HCT116 (cell line): ENCODE measurements around the gene FRAT2. TPM values are rescaled to one million over a fixed set of nuclear protein-coding genes. Genes with fewer than 3 reads are reported as not detected.

Experiments used
- ATAC-seq: fragments of 200-7000 bp; cut with Tn5 transposase; 2 replicates; pipeline ENCODE4 v1.9.1; 2020; ENCODE audit warnings: mild to moderate bottlenecking, moderate library complexity
- BruUV-seq: library from RNA; stranded (reverse); fragments of 400-500 nt; replicated peaks from 2 replicates; lab custom pipeline; 2021; lab: Mats Ljungman, UMichigan
- CTCF ChIA-PET: fragments of 300-600 bp; sonication (Branson Sonifier 250); formaldehyde crosslinking; loops from one replicate; lab custom pipeline; 2021; ENCODE audit warnings: antibody characterized with exemption; lab: Charles Lee
- POLR2A ChIA-PET: fragments of 300-600, 350-600 bp; sonication (Branson Sonifier 250); formaldehyde crosslinking; loops from one replicate; lab custom pipeline; 2021; ENCODE audit warnings: antibody characterized with exemption; lab: Charles Lee
- RAD21 ChIA-PET, 2 experiments: fragments of 300-600 bp; sonication (Branson Sonifier 250); formaldehyde crosslinking; loops; one replicate each; lab custom pipeline; 2023; ENCODE audit warnings: low total read pairs in 2 of 2; ENCODE audit not compliant: uncharacterized antibody in 2 of 2, unreplicated experiment in 2 of 2, low non-redundant PET in 1 of 2; lab: Charles Lee
- DNase-seq: peaks from one replicate; pipeline ENCODE4 v3.0.0-alpha.2; 2010; ENCODE audit warnings: low read depth, low spot score
- H2AFZ ChIP-seq: fragments of 200-600 bp; shearing (Covaris generic), sonication (generic); 2 replicates; pipeline ENCODE4 v1.6.1; 2017; ENCODE audit warnings: low read depth, mixed run types, mixed read lengths, antibody characterized with exemption, low read length; ENCODE audit not compliant: poor library complexity, severe bottlenecking
- H3K27ac ChIP-seq: 2 replicates; pipeline ENCODE4 v1.5.1; 2012; ENCODE audit warnings: low read depth, low read length
- H3K27me3 ChIP-seq: fragments of 200-600 bp; sonication (generic); 2 replicates; pipeline ENCODE4 v1.6.1; 2016; ENCODE audit warnings: mixed run types, low read length, mixed read lengths; ENCODE audit not compliant: insufficient read depth
- H3K36me3 ChIP-seq, 2 experiments: fragments of 200-500 bp in 1 of 2; fragments of 200-600 bp in 1 of 2; sonication (Bioruptor generic) in 1 of 2; sonication (generic) in 1 of 2; 2 replicates each; pipeline versions ENCODE4 v1.5.1 to v1.6.1; 2014 to 2016; ENCODE audit warnings: low read length in 2 of 2, inconsistent platforms in 1 of 2, mixed read lengths in 1 of 2, mixed run types in 1 of 2; ENCODE audit not compliant: insufficient read depth in 2 of 2, control insufficient read depth in 1 of 2
- H3K4me1 ChIP-seq, 2 experiments: fragments of 200-600 bp in 1 of 2; sonication (generic) in 1 of 2; 2 replicates each; pipeline versions ENCODE4 v1.5.1 to v1.6.1; 2012 to 2017; ENCODE audit warnings: low read length in 2 of 2, inconsistent platforms in 1 of 2, mild to moderate bottlenecking in 1 of 2, mixed read lengths in 1 of 2, mixed run types in 1 of 2, moderate library complexity in 1 of 2; ENCODE audit not compliant: insufficient read depth in 2 of 2, control insufficient read depth in 1 of 2
- H3K4me2 ChIP-seq: fragments of 200-600 bp; sonication (generic); 2 replicates; pipeline ENCODE4 v1.6.1; 2017; ENCODE audit warnings: mixed run types, low read length, mixed read lengths
- H3K4me3 ChIP-seq, 2 experiments: fragments of 200-600 bp in 1 of 2; sonication (generic) in 1 of 2; replicated peaks in 1 of 2; 2 replicates each; pipeline ENCODE4 v1.5.1; 2011 to 2016; ENCODE audit warnings: low read length in 2 of 2, control low read depth in 1 of 2, low read depth in 1 of 2, mild to moderate bottlenecking in 1 of 2, mixed read lengths in 1 of 2, mixed run types in 1 of 2
- H3K79me2 ChIP-seq: fragments of 200-600 bp; sonication (generic); 2 replicates; pipeline ENCODE4 v1.6.1; 2017; ENCODE audit warnings: mild to moderate bottlenecking, mixed run types, low read length, moderate library complexity, mixed read lengths; ENCODE audit not compliant: insufficient read depth
- H3K9ac ChIP-seq: fragments of 200-600 bp; sonication (generic); 2 replicates; pipeline ENCODE4 v1.6.1; 2016; ENCODE audit warnings: low read length, mixed read lengths
- H3K9me2 ChIP-seq: fragments of 200-600 bp; sonication (generic), shearing (Covaris generic); 2 replicates; pipeline ENCODE4 v1.6.1; 2017; ENCODE audit warnings: mixed run types, mild to moderate bottlenecking, moderate library complexity; ENCODE audit not compliant: insufficient read depth
- H3K9me3 ChIP-seq, 2 experiments: fragments of 200-500 bp in 1 of 2; fragments of 200-600 bp in 1 of 2; sonication (Bioruptor generic) in 1 of 2; sonication (generic) in 1 of 2; 2 replicates each; pipeline ENCODE4 v1.6.1; 2014 to 2017; ENCODE audit warnings: low read length in 2 of 2, mixed read lengths in 2 of 2, inconsistent platforms in 1 of 2, low read depth in 1 of 2, mild to moderate bottlenecking in 1 of 2, mixed run types in 1 of 2, moderate library complexity in 1 of 2; ENCODE audit not compliant: control insufficient read depth in 1 of 2, insufficient read depth in 1 of 2
- H4K20me1 ChIP-seq: fragments of 200-600 bp; sonication (generic), shearing (Covaris generic); 2 replicates; pipeline ENCODE4 v1.6.1; 2017; ENCODE audit warnings: mixed run types, mild to moderate bottlenecking, moderate library complexity; ENCODE audit not compliant: insufficient read depth
- ATF3 ChIP-seq: IDR thresholded peaks from 2 replicates; pipeline ENCODE4 v1.6.1; 2012
- CBX3 ChIP-seq: IDR thresholded peaks from 2 replicates; pipeline ENCODE4 v1.6.1; 2012; ENCODE audit warnings: low read depth
- CEBPB ChIP-seq: IDR thresholded peaks from 2 replicates; pipeline ENCODE4 v1.6.1; 2012; ENCODE audit warnings: low read depth
- ELF1 ChIP-seq: IDR thresholded peaks from 2 replicates; pipeline ENCODE4 v1.6.1; 2012; ENCODE audit warnings: low read depth, borderline replicate concordance
- EZH2 ChIP-seq: fragments of 200-600 bp; sonication (generic); IDR thresholded peaks from 2 replicates; pipeline ENCODE4 v1.6.1; 2017; ENCODE audit warnings: antibody characterized with exemption, mixed run types
- EZH2phosphoT487 ChIP-seq: fragments of 200-600 bp; IDR thresholded peaks from 2 replicates; pipeline ENCODE4 v1.6.1; 2018; ENCODE audit warnings: antibody characterized with exemption, borderline replicate concordance
- FOSL1 ChIP-seq: IDR thresholded peaks from 2 replicates; pipeline ENCODE4 v1.6.1; 2012; ENCODE audit warnings: low read depth
- POLR2A ChIP-seq: IDR thresholded peaks from 2 replicates; pipeline ENCODE4 v1.7.0; 2011; ENCODE audit warnings: borderline replicate concordance; ENCODE audit not compliant: insufficient read depth, insufficient read length; ENCODE audit errors: extremely low read depth
- POLR2AphosphoS5 ChIP-seq: IDR thresholded peaks from 2 replicates; pipeline ENCODE4 v1.6.1; 2011; ENCODE audit warnings: mild to moderate bottlenecking, low read depth, low read length, moderate library complexity
- SIN3A ChIP-seq: IDR thresholded peaks from 2 replicates; pipeline ENCODE4 v1.6.1; 2012; ENCODE audit warnings: low read depth
- SP1 ChIP-seq: IDR thresholded peaks from 2 replicates; pipeline ENCODE4 v1.6.1; 2012; ENCODE audit warnings: low read depth
- TCF7L2 ChIP-seq: IDR thresholded peaks from 2 replicates; pipeline ENCODE4 v1.7.0; 2011; ENCODE audit warnings: borderline replicate concordance, inconsistent platforms; ENCODE audit not compliant: insufficient read depth, insufficient read length; ENCODE audit errors: extremely low read depth
- ZFX ChIP-seq: fragments of 450-650 bp; IDR thresholded peaks from 2 replicates; pipeline ENCODE4 v1.6.1; 2017
- ZNF274 ChIP-seq: fragments of 200-500 bp; sonication (Bioruptor generic); IDR thresholded peaks from 2 replicates; pipeline ENCODE4 v1.6.1; 2014; ENCODE audit warnings: mild to moderate bottlenecking, low read depth, low read length, inconsistent platforms
- intact Hi-C: fragments of 100-400 bp; cut with micrococcal nuclease; formaldehyde crosslinking; loops from 2 replicates; pipeline ENCODE4 v1.10.0; 2022
- total RNA-seq: library from RNA; stranded (reverse); gene quantifications from one replicate; pipeline ENCODE4 v1.2.1, GENCODE V29; 2021; ENCODE audit not compliant: unreplicated experiment
- TF ChIP-seq, protein P1 (sequence below): IDR thresholded peaks from 2 replicates; pipeline ENCODE4 v1.6.1; 2012
- TF ChIP-seq, protein P2 (sequence below): IDR thresholded peaks from 2 replicates; pipeline ENCODE4 v1.6.1; 2012; ENCODE audit warnings: low read depth
- TF ChIP-seq, protein P3 (sequence below), 3 experiments: fragments of 200-600 bp in 1 of 3; sonication (generic) in 1 of 3; IDR thresholded peaks in 2 of 3; conservative IDR thresholded peaks in 1 of 3; 2 replicates each; pipeline ENCODE4 v1.5.1; 2012 to 2017; ENCODE audit warnings: low read depth in 2 of 3, low read length in 2 of 3, antibody characterized with exemption in 1 of 3, borderline replicate concordance in 1 of 3, control low read depth in 1 of 3, mild to moderate bottlenecking in 1 of 3, mixed read lengths in 1 of 3, mixed run types in 1 of 3, moderate library complexity in 1 of 3; ENCODE audit not compliant: insufficient read depth in 1 of 3

The FRAT2 gene
- total RNA-seq, 1 experiment from 2014 or later, result 10.7 TPM

DNA sequence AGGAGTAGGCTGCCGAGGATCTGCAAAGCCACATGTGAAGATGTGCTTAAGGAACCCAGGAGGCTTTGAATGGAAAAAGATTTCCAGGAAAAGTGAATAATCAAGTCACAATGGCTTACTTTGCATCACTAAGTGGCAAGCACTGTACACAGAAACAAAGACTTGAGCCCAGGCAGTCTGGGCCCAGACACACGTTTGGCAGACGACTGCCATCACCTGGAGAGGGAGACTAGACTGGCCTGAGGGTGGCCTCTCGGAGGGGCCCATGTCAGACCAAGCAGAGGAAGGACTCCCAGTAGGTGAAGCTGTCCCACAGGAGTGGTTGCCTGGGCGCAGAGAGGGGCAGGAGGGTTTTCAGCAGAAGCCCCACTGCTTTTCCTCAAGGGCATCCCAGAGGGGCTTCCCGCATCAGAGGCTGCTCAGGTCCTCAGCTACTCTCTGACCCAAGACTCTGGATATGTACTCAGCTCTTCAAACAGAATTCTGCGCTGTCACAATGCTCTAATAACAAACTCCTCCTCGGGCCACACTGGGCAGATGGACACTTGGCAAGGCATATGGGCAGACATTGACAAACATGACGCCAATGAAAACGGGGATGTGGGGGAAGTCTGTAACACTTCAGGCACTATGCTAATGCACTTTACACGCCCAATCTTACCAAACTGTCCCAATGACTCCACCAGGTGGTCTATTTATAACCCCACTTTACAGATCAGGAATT, 27.9 kb upstream of the FRAT2 start:
- no peak overlapping the region for H3K27ac ChIP-seq
- H3K36me3 ChIP-seq, result peaks cover 16 to 56% of the 10 kb centered on the region in 2 experiments
- no peaks in the 10 kb centered on the region for H3K4me1 ChIP-seq
- no peak overlapping the region for H3K4me3 ChIP-seq
- H3K79me2 ChIP-seq, result no peaks in the 10 kb centered on the region
- H3K27me3 ChIP-seq, result no peaks in the 10 kb centered on the region
- ATAC-seq (no peak), DNase-seq (no peak)
- CTCF ChIA-PET, result no interaction called here
- no peaks in the 10 kb centered on the region for H3K9me3 ChIP-seq
- H3K4me2 ChIP-seq, result no peak overlapping the region
- TF ChIP-seq SP1 (no peak), EZH2 (no peak), POLR2A (no peak), SIN3A (no peak), FOSL1 (no peak), EZH2phosphoT487 (no peak), ATF3 (no peak), ZFX (no peak), CEBPB (no peak), CBX3 (no peak), TCF7L2 (no peak), ELF1 (no peak), ZNF274 (no peak), POLR2AphosphoS5 (no peak)
- TF ChIP-seq, protein P1, sequence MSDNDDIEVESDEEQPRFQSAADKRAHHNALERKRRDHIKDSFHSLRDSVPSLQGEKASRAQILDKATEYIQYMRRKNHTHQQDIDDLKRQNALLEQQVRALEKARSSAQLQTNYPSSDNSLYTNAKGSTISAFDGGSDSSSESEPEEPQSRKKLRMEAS, result no peak
- TF ChIP-seq, protein P2, sequence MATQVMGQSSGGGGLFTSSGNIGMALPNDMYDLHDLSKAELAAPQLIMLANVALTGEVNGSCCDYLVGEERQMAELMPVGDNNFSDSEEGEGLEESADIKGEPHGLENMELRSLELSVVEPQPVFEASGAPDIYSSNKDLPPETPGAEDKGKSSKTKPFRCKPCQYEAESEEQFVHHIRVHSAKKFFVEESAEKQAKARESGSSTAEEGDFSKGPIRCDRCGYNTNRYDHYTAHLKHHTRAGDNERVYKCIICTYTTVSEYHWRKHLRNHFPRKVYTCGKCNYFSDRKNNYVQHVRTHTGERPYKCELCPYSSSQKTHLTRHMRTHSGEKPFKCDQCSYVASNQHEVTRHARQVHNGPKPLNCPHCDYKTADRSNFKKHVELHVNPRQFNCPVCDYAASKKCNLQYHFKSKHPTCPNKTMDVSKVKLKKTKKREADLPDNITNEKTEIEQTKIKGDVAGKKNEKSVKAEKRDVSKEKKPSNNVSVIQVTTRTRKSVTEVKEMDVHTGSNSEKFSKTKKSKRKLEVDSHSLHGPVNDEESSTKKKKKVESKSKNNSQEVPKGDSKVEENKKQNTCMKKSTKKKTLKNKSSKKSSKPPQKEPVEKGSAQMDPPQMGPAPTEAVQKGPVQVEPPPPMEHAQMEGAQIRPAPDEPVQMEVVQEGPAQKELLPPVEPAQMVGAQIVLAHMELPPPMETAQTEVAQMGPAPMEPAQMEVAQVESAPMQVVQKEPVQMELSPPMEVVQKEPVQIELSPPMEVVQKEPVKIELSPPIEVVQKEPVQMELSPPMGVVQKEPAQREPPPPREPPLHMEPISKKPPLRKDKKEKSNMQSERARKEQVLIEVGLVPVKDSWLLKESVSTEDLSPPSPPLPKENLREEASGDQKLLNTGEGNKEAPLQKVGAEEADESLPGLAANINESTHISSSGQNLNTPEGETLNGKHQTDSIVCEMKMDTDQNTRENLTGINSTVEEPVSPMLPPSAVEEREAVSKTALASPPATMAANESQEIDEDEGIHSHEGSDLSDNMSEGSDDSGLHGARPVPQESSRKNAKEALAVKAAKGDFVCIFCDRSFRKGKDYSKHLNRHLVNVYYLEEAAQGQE, result no peak
- TF ChIP-seq, protein P3, sequence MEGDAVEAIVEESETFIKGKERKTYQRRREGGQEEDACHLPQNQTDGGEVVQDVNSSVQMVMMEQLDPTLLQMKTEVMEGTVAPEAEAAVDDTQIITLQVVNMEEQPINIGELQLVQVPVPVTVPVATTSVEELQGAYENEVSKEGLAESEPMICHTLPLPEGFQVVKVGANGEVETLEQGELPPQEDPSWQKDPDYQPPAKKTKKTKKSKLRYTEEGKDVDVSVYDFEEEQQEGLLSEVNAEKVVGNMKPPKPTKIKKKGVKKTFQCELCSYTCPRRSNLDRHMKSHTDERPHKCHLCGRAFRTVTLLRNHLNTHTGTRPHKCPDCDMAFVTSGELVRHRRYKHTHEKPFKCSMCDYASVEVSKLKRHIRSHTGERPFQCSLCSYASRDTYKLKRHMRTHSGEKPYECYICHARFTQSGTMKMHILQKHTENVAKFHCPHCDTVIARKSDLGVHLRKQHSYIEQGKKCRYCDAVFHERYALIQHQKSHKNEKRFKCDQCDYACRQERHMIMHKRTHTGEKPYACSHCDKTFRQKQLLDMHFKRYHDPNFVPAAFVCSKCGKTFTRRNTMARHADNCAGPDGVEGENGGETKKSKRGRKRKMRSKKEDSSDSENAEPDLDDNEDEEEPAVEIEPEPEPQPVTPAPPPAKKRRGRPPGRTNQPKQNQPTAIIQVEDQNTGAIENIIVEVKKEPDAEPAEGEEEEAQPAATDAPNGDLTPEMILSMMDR (IDR thresholded peaks at IDR 0.05 in 2 of 3, conservative IDR thresholded peaks at IDR 0.05 in 1 of 3; ENCODE audit: borderline replicate concordance in 1 of 3, insufficient read depth in 1 of 3, low read depth in 2 of 3, low read length in 2 of 3), result no peak
- intact Hi-C loops, result no loop called here
- H2AFZ ChIP-seq, result no peak overlapping the region
- no peak overlapping the region for H3K9ac ChIP-seq
- BruUV-seq, result no TSS peak
- no peaks in the 10 kb centered on the region for H3K9me2 ChIP-seq
- RAD21 ChIA-PET, result no interaction called here
- POLR2A ChIA-PET, result no interaction called here
- no peaks in the 10 kb centered on the region for H4K20me1 ChIP-seq
